Amygdala (tissue), 56 donors: Measurements from ENCODE around the gene MAP2K5.
A peak's percentile ranks its signal among the peaks of the same experiment; 100 is the strongest.

Experiments used
- DNase-seq, 56 donors: peaks; one replicate each; lab custom pipeline; 2025; lab: John Stamatoyannopoulos, UW

The MAP2K5 gene

GRCh38 chr15:67775250-67775649 is 232.7 kb downstream of the MAP2K5 start:
- no peak for DNase-seq

GRCh38 chr15:67775998-67776397 is 233.5 kb downstream of the MAP2K5 start:
- DNase-seq, result no peak

GRCh38 chr15:67776600-67776999 is 234.1 kb downstream of the MAP2K5 start:
- no peak for DNase-seq

GRCh38 chr15:67777071-67777470 is 234.6 kb downstream of the MAP2K5 start:
- DNase-seq, result no peak

DNA sequence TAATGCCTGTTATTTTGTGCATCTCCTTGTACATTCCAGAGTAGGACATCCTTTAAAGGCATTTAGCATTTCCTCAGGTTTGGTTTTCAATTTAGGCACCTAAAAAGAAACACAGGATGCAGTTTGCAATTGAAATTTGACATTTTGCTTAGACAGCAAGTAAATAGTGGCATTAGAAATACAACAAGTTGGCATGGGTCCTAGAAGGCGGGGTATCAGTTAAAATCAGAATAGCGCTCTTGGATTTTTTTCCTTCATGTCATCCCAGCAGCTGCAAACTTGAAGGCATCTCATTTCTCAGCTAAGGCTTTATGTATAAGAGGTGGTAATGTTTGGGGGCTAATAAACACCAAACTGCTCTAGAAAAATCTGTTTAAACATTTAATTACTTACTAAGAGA is 235.3 kb downstream of the MAP2K5 start:
- DNase-seq, result no peak

- no peak for DNase-seq
Observed at GRCh38 chr15:67778968-67779548, 236.6 kb downstream of the MAP2K5 start.

DNA sequence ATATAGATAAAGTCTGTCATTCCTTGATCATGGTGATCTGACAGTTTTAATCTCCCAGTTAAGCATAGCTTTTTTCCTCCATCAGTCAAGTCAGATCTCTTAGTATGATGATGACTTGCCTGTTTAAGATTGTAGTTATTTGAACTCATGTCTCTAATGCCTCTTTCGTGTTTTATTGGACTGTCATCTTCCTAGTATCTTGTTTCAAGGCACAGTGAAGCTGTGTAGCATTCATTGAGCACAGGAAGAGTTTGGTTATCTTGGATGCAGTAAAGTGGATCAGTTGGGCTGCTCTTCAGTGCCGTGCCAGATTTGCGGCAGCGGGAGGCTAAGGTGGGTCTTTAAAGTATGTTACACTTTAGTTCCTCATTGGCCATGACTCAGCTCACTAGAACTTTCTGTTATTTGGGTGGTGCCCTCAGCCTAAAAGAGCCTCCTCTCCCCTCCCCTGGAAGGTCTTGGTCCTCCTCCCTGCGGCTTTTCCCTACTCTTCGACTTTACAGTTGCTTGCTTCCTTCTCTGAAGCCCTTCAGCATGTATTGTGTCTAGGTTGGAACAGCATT is 237.1 kb downstream of the MAP2K5 start:
- no peak for DNase-seq

- DNase-seq, result no peak
Observed at GRCh38 chr15:67781061-67781460, 238.6 kb downstream of the MAP2K5 start.

DNA sequence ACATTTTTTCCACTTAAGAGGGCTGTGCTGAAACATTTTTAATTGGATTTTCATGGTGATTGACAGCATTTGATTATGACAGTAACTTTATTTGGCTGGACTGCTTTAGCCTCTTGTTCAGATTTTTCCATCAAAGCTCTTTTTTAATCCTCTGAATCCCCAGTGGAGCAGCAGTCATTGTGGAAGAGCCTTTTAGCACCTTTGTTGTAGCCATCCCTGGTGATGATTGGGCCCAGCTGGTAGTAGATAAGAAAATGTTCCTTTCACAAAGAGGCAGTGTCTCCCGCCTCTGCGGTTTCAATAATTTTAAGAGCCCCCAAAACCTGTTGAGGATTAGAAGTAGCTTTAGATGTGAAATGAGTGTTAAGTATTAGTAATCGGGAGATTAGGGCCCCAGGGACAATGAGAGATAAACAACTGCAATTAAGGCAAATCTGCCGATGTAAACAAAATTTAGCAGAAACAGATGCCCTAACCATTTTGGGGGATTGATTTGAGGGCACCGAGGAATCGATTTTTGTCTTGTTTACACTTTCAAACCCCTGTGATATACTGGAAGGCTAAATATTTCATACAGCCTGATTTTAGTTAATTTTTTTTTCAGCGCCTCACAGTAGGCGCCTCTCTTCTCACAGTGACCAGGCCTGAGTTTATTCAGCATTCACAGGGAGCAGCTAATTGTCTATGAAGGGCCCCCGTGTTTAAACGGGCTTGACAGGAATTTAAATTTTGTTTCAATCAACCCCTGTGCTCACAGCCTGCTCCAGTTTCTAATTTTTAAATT is 239.6 kb downstream of the MAP2K5 start:
- DNase-seq, result peak in 1 of 56 donors; percentile 15

- no peak for DNase-seq
Observed at GRCh38 chr15:67782691-67782991, 240.1 kb downstream of the MAP2K5 start.

DNA sequence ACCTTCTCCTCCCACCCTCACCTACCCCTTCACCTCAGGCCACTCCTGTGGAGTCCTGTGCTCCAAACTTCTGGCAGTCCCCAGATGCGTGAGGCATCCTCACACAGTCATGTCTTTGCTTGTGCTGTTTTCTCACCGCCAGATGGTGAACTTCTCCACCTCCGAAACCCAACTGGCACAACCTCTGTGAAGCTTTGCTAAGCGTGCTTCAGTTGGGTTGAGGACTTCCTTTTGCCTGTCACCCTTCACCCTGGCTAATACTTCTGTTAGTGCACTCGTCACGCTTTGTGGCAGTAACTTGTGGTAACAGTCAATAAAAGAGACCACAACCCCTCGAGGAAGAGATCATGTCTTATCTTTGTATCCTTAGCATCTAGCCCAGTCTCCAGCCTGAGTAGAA is 240.8 kb downstream of the MAP2K5 start:
- DNase-seq, result no peak

- DNase-seq, result no peak
Observed at GRCh38 chr15:67784090-67784781, 241.7 kb downstream of the MAP2K5 start.

GRCh38 chr15:67784856-67785430 is 242.4 kb downstream of the MAP2K5 start:
- no peak for DNase-seq

DNA sequence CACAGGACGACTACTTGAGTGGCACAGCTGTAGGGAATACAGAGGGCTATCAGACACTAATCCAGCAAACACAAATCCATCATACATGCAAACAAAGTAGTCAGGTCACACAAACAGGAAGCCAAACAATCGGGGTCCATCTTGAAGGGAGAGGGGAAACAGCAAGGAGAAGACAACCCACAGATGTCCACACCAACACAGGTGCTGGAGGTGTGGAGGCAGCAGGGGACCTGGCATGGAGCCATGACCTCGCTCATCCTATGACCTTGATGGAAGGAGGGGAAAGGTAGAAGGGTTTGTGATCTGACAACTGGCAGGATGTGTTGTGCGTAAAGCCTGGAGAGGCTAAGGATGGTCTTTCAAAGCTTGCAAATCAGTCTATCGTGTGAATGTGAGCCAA is 242.9 kb downstream of the MAP2K5 start:
- DNase-seq, result no peak

GRCh38 chr15:67786646-67787045 is 244.1 kb downstream of the MAP2K5 start:
- DNase-seq, result no peak

GRCh38 chr15:67788986-67789385 is 246.5 kb downstream of the MAP2K5 start:
- DNase-seq, result no peak

GRCh38 chr15:67790610-67791319 is 248.3 kb downstream of the MAP2K5 start:
- DNase-seq, result no peak

DNA sequence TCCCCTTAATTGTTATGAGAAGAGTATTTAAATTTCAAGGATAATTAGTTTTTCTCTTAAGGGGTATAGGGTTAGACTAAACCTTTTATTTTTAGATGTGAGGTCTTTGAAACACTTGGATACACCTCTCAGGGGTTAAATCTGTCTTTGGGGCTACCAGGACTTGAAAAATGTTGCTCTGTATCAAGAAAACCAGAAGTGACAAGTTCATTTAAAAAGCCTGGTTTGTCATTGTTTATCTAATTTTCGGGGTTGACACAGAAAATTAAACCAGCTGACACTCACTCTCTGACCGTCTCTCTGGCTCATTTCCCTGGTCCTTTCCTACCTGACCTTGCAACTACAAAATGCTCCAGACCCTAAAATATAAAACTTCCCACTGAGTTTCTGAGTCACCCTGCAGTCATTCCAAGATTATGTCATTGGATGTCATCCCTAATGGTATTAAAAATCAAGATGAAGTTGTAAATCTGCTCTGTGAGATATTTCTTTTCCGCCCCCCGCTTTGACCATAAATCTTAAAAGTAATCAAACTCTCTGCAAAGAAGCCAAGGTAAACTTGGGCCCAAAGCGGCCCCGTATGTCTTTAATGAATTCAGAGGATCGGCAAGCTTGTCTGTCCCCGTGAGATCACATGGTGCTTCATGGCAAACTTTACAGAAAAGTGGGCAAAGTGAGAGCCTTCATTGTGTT is 249.9 kb downstream of the MAP2K5 start:
- no peak for DNase-seq

GRCh38 chr15:67794832-67795574 is 252.5 kb downstream of the MAP2K5 start:
- DNase-seq, result no peak
